Sigmoid colon (tissue), 4 donors: ENCODE results near the gene DPY19L2.
"Not testable (repeated sequence)": the region's sequence is repeated elsewhere in the genome, so short reads cannot be mapped to it uniquely, and the experiment has no call there.

Source experiments
- CTCF ChIP-seq, 4 experiments: fragments of 450-650 bp in 3 of 4; fragments of 200-600 bp in 1 of 4; IDR thresholded peaks; one replicate each; pipeline ENCODE4 v1.5.1; 2016 to 2019; ENCODE audit warnings: antibody characterized with exemption in 4 of 4, mild to moderate bottlenecking in 3 of 4, moderate library complexity in 2 of 4
- EP300 ChIP-seq, 4 donors: sonication (generic); formaldehyde crosslinking; IDR thresholded peaks; one replicate each; pipeline ENCODE4 v1.6.1; 2017; ENCODE audit warnings: antibody characterized with exemption in 4 of 4
- POLR2A ChIP-seq, 2 donors: fragments of 450-650 bp; IDR thresholded peaks; one replicate each; pipeline ENCODE4 v1.6.1; 2016; ENCODE audit warnings: antibody characterized with exemption in 2 of 2, mild to moderate bottlenecking in 2 of 2, moderate library complexity in 2 of 2

- not testable (repeated sequence) for TF ChIP-seq CTCF, POLR2A, EP300 (IDR thresholded peaks at IDR 0.05)
These were observed 43.0 kb upstream of the DPY19L2 start for GRCh38 chr12:63711339-63711738.
